GM13976 (cell line): ENCODE data around the gene DPEP2.

ENCODE experiments used
- DNase-seq: peaks from one replicate; pipeline ENCODE4 v3.0.0; 2012; ENCODE audit warnings: low spot score
- CTCF ChIP-seq: IDR thresholded peaks from 2 replicates; pipeline ENCODE4 v1.5.1; 2012; ENCODE audit warnings: borderline replicate concordance, mild to moderate bottlenecking; ENCODE audit not compliant: insufficient read depth; ENCODE audit errors: extremely low read depth, missing control alignments, control extremely low read depth
- in situ Hi-C: fragments of 300-500 bp; cut with MboI; formaldehyde crosslinking; loops from one replicate; pipeline ENCODE4 v1.12.0; 2022; ENCODE audit warnings: low sequenced_read_pairs, mixed read lengths, inconsistent platforms; ENCODE audit not compliant: unreplicated experiment

The DPEP2 gene

GRCh38 chr16:67986949-67987348 lies 12.3 kb downstream of the DPEP2 start:
- TF ChIP-seq CTCF = no peak

DNA sequence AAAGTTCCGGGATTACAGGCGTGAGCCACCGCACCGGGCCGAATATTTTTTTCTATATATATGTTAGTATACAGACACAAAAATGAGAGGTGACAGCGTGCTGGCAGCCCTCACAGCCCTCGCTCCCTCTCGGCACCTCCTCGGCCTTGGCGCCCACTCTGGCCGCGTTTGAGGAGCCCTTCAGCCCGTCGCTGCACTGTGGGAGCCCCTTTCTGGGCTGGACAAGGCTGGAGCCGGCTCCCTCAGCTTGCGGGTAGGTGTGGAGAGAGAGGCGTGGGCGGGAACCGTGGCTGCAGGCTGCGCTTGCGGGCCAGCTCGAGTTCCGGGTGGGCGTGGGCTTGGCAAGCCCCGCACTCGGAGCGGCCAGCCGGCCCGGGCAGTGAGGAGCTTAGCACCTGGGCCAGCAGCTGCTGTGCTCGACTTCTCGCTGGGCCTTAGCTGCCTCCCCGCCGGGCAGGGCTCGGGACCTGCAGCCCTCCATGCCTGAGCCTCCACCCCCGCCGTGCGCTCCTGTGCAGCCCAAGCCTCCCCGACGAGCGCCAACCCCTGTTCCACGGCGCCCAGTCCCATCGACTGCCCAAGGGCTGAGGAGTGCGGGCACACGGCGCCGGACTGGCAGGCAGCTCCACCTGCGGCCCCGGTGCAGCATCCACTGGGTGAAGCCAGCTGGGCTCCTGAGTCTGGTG lies 17.1 kb downstream of the DPEP2 start:
- DNase-seq = no peak
- in situ Hi-C loops = no loop called here
- no peak for TF ChIP-seq CTCF

More at GRCh38 chr16:67986949-67987348, 12.3 kb downstream of the DPEP2 start:
- in situ Hi-C loops = no loop called here
- DNase-seq = no peak

GRCh38 chr16:67979955-67980678 lies 19.2 kb downstream of the DPEP2 start, which contains the start of gene DPEP3:
DPEP3 (minus strand) TSS chr16:67980499; CDS start chr16:67980380, 119 bp downstream.
- TF ChIP-seq CTCF = no peak
- no peak for DNase-seq
- in situ Hi-C loops = no loop called here

DNA sequence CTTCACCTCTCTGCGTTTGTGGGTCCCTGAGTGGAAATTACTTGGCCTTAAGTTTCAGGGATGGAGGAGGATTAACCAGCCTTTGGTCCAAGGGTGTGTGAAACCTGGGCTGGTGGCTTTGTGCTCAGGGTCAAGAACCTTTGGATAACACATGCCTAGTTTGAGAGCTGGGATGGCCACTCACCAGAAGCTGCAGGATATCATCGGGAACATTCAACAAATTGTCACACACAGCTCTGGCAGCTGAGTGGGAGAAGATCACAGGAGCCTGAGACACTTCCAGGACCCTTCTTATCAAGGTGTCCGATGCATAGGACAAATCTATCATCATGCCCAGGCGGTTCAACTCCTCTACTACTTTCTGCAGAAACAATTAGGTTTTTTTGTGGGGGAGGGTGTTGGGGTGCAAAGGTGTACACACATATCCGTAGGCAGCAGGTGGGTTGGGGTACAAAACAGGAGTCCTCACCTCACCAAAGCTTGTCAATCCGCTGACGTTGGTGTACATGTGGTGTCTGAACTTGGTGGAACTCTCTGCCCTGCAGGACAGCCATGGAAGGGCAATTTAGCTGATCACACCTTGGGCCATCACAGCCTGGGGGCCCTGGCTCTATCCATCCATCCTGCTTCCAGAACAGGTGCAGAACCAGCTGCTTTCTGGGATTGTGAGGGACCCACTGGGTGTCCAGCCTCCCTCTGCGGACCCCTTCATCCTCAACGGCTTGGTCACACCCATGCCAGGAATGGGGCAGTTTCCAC lies 21.6 kb downstream of the DPEP2 start:
- in situ Hi-C loops = no loop called here
- no peak for TF ChIP-seq CTCF
- no peak for DNase-seq

- no peak for DNase-seq
- in situ Hi-C loops = no loop called here
- no peak for TF ChIP-seq CTCF
Observed at GRCh38 chr16:67977005-67977404, 22.3 kb downstream of the DPEP2 start.

- DNase-seq = no peak
- in situ Hi-C loops = no loop called here
- TF ChIP-seq CTCF = no peak
Observed at GRCh38 chr16:67976205-67976604, 23.1 kb downstream of the DPEP2 start.
